Immature natural killer cell (primary cell): ENCODE measurements around the gene IFIH1. TPM values are rescaled to one million over a fixed set of nuclear protein-coding genes. Genes with fewer than 3 reads are reported as not detected.
A peak's percentile ranks its signal among the peaks of the same experiment; 100 is the strongest.

Experiments used
- DNase-seq, 3 donors: peaks; one replicate each; pipeline ENCODE4 v3.0.0; 2022; ENCODE audit warnings: mixed read lengths in 1 of 3
- H3K27ac Mint-ChIP-seq, 6 donors: one replicate each; pipeline ENCODE4 v1.8.0; 2020; ENCODE audit warnings: mixed read lengths in 6 of 6, mild to moderate bottlenecking in 5 of 6, inconsistent platforms in 4 of 6, moderate library complexity in 3 of 6
- H3K27me3 Mint-ChIP-seq, 3 donors: one replicate each; pipeline ENCODE4 v1.8.0; 2020 to 2021; ENCODE audit warnings: low read depth in 3 of 3, mild to moderate bottlenecking in 3 of 3, mixed read lengths in 3 of 3, moderate library complexity in 3 of 3, inconsistent platforms in 1 of 3
- H3K36me3 Mint-ChIP-seq, 3 donors: one replicate each; pipeline ENCODE4 v1.8.0; 2020; ENCODE audit warnings: mixed read lengths in 3 of 3, inconsistent platforms in 2 of 3, mild to moderate bottlenecking in 2 of 3
- H3K4me1 Mint-ChIP-seq, 2 donors: one replicate each; pipeline ENCODE4 v1.8.0; 2020; ENCODE audit warnings: inconsistent platforms in 2 of 2, mild to moderate bottlenecking in 2 of 2, mixed read lengths in 2 of 2, moderate library complexity in 1 of 2
- H3K4me3 Mint-ChIP-seq, 5 donors: one replicate each; pipeline ENCODE4 v1.8.0; 2020; ENCODE audit warnings: mild to moderate bottlenecking in 5 of 5, mixed read lengths in 5 of 5, inconsistent platforms in 3 of 5, moderate library complexity in 3 of 5
- H3K9me3 Mint-ChIP-seq, 6 donors: one replicate each; pipeline ENCODE4 v1.8.0; 2020; ENCODE audit warnings: mild to moderate bottlenecking in 6 of 6, mixed read lengths in 6 of 6, inconsistent platforms in 4 of 6, moderate library complexity in 3 of 6
- polyA plus RNA-seq, 3 donors: library from polyadenylated mRNA; unstranded; fragments of 300-500 nt; fragmentation: Illumina TruSeq; gene quantifications; one replicate each; pipeline ENCODE4 v1.2.3, GENCODE V29; 2021

IFIH1 gene
- polyA plus RNA-seq: 10 to 100 TPM in 1 of 3 donors, 1 to 10 TPM in 2; 7.2 to 16.8 (median 9.8) TPM

DNA sequence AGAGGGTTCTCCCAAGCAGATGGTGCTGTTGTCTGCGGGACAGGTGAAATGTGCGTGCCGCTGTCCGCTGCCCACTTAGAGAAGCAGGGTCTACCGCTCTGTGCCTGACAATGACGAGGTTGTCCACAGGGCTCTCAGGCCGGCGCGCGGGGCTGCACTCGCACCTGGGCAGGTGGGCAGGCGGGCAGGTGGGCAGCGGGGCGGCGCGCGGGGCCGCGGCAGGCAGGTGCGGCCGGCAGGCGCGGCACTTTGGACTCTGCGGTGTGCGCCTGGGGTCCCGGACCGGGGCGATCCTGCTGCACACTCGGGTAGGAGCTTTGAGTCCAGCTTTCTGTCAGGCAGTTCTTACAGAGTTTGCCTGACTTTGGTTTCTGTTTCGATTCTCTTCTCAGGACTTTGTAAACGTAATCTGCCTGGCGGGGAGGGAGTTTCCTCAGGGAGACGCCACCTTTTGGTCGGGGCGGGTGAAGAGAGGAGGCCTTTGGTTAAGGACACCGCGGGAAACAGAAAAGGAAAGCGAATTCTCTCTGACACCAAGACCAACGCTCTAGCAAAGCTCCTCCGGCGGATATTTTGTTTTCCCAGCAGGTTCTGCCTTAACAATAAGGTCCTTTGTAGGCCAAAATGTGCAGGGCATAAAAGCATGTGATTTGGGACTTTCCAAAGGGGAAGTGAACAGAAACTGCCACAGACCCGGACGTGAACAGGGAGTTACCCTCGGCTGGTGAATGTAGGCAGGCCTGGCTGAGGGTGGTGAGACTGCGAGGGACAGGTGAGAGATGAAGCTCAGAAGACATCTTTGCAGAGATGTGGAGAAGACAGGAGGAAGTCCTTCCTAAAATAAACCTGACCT lies at the start of gene IFIH1:
IFIH1 (minus strand) TSS at position 357 of the 853 bp plus-strand sequence. CDS start 377 bp downstream, outside the sequence.
- Mint-ChIP-seq H3K4me3 (peak within 1 kb of the TSS; percentile 92 to 99 (median 95)), H3K4me1 (peaks cover 52 to 73% of the 10 kb centered on the region in 2 donors), H3K27me3 (peaks cover 0 to 4% (median 0%) of the 10 kb centered on the region in 3 donors), H3K9me3 (no peaks in the 10 kb centered on the region), H3K36me3 (peaks cover 0 to 4% (median 0%) of the 10 kb centered on the region in 3 donors), H3K27ac (peak within 1 kb of the TSS; percentile 95 to 99 (median 98))
- peak; percentile 79 to 81 (median 81) for DNase-seq

DNA sequence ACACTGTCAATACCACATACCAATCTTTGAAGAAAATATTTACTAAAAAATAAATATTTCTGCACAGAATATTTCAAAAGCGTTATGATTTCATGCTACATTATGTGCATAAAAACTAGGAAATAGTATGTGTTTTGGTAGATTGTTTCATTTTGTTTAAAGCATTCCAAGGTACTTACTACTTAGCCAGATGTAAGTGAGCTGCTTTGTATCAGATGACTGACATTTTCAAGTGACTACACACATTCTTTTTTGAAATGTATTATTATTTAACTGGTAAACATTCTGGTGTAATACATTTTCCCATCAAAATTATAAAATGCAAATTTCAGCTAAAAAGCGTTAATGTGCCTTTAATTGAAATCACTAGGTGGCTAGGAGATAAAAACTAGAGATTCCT lies 46.9 kb upstream of the IFIH1 start:
- H3K36me3 Mint-ChIP-seq: no peaks in the 10 kb centered on the region
- H3K4me1 Mint-ChIP-seq: no peaks in the 10 kb centered on the region
- H3K4me3 Mint-ChIP-seq: no peak overlapping the region
- H3K27me3 Mint-ChIP-seq: peaks cover 0 to 3% (median 0%) of the 10 kb centered on the region in 3 donors
- no peaks in the 10 kb centered on the region for H3K9me3 Mint-ChIP-seq
- no peak for DNase-seq
- no peak overlapping the region for H3K27ac Mint-ChIP-seq

DNA sequence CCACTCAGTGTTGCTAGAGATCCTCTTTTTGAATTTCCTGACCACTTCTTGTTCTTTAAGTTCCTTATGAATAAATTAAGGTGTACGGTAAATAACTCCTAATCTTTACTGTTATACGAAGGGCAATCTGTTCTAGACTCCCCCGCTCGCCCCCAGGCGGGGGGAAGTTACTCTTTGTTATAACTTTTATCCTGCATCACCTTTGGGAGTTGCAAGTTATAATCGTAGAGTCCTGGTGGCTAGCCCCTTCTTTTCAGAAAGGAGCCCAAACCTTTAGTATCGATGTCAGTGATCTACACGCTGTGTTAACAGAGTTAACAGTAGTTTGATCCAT lies 26.1 kb upstream of the IFIH1 start:
- Mint-ChIP-seq H3K27me3 (peaks cover 5 to 12% (median 9%) of the 10 kb centered on the region in 3 donors), H3K27ac (peak overlapping the region in 2 of 6 donors; percentile 26 to 64), H3K4me3 (peak overlapping the region; percentile 82 to 94 (median 88)), H3K9me3 (no peaks in the 10 kb centered on the region), H3K4me1 (peaks cover 11 to 16% of the 10 kb centered on the region in 2 donors), H3K36me3 (no peaks in the 10 kb centered on the region)
- no peak for DNase-seq

DNA sequence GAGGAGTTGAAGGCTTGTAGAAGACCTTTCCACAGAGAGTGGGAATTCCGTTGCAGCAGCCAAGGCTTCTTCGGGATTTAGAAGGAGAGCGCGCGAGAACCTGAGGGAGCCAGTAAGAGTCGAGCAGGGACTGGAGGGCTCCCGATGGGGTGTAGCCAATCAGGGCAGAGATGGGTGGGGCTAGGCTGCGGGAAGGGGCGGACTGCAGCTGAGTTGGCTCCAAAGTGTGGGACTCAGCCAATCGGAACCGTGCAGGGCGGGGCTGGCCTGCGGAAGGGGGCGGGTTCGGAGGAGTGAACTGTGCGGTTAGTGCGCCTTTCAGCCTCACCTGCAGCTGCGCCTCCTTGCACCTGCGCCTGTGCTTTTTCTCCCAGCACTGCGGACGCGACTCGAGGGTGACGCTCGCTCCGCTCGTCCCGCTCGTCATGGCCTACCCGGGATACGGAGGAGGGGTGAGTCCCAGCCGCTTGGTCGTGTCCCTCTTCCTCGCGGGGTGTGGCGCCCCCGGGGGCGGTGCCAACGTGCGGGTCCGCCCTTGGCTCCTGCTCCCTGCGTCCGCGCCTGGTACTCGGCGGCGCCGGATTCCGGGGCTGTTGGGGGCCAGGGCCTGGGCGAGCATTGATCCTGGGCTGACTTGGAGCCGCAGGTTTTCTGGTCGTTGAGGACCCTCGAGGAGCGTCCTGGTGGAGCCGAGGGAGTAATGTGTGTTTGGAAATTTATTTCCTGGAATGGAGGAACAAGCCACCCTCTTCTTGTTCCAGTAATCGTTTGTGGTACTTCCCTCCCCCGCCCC lies 25.5 kb upstream of the IFIH1 start, which contains the start of gene GCA:
GCA (plus strand) TSS at position 309 of the 793 bp plus-strand sequence; CDS start at position 426, 117 bp downstream.
- H3K27me3 Mint-ChIP-seq: peaks cover 5 to 12% (median 9%) of the 10 kb centered on the region in 3 donors
- H3K4me3 Mint-ChIP-seq: peak within 1 kb of the TSS; percentile 82 to 94 (median 88)
- H3K9me3 Mint-ChIP-seq: no peaks in the 10 kb centered on the region
- H3K27ac Mint-ChIP-seq: peak within 1 kb of the TSS in 5 of 6 donors; percentile 26 to 78 (median 67)
- peak; percentile 93 for DNase-seq
- H3K4me1 Mint-ChIP-seq: peaks cover 11 to 16% of the 10 kb centered on the region in 2 donors
- H3K36me3 Mint-ChIP-seq: no peaks in the 10 kb centered on the region

DNA sequence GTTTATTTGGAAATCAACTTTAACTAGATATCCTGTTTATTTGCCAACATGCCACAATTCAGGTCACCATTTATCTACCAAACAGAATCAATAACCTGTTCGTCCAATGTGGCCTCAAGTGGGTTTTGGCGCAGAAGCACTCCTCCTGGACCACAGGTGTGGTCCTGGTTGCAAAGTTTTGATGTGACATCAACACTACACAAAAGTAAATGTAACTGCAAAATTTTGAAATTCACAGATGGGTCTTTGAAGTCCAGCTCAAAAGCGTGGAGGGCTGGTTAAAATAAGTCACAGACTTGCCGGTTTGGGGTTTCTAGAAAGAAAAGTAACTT lies 25.0 kb upstream of the IFIH1 start:
- Mint-ChIP-seq H3K9me3 (no peaks in the 10 kb centered on the region), H3K36me3 (no peaks in the 10 kb centered on the region), H3K27ac (peak overlapping the region in 3 of 6 donors; percentile 60 to 78 (median 67)), H3K4me1 (peaks cover 11 to 16% of the 10 kb centered on the region in 2 donors), H3K4me3 (peak overlapping the region; percentile 82 to 94 (median 88)), H3K27me3 (peaks cover 5 to 12% (median 9%) of the 10 kb centered on the region in 3 donors)
- no peak for DNase-seq

DNA sequence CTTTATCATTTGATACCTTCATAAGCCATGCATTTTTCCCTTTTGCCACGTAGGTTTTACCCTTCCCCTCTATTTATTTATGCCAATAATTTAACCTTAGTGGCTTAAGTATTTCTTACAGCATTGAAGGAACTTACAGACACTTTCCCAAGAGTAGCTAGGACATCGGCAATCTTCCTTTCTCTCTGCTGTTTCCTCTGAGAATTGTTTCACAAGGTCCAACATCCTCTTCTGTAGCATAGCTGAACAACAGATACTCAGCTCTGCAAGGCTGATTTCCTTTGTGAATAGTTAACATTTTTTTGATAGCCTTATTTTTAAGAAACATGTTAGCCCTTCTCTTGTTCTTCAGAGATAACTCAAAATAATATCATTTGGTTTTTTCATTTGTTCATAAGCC lies 24.4 kb upstream of the IFIH1 start:
- no peak for DNase-seq
- H3K36me3 Mint-ChIP-seq: no peaks in the 10 kb centered on the region
- H3K27me3 Mint-ChIP-seq: peaks cover 5 to 12% (median 9%) of the 10 kb centered on the region in 3 donors
- H3K27ac Mint-ChIP-seq: no peak overlapping the region
- H3K4me1 Mint-ChIP-seq: peaks cover 11 to 16% of the 10 kb centered on the region in 2 donors
- no peaks in the 10 kb centered on the region for H3K9me3 Mint-ChIP-seq
- peak overlapping the region in 3 of 5 donors; percentile 88 to 94 (median 88) for H3K4me3 Mint-ChIP-seq

DNA sequence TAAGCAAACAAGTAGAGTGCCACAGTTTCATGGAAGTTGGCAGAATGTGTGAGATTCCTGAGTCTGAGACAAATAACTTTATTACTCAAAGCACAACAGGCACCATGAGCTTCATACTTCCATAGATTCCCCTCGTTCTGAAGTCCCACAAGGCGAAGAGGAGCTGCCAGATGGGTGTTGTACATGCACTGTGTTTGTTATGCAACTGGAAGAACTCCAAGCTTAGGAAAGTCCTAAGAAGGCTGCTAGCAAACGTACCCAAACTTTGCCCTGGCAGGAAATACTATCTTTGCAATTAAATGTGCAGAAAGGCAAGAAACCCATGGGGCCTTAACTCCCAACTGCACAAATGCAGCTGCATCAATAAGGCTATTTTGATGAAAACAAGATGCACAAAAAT lies 23.8 kb upstream of the IFIH1 start:
- H3K27me3 Mint-ChIP-seq: peaks cover 5 to 12% (median 9%) of the 10 kb centered on the region in 3 donors

DNA sequence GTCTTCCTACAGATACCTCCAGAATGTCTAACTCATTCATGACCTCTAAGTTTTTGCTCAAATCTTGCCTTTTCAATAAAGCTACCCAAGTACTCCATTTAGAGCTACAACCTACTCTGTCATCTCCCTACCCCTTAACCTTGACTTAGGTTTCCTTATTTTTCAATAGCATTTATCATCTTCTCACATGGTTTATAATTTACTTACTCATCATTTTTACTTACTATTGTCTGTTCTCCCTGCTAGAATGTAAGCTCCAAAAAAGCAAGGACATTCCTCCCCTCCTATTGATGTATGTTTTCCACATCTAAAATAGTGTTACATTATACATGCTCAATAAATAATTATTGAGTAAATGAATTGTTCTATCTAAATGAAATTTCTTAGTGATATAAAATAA lies 22.3 kb upstream of the IFIH1 start:
- no peak overlapping the region for H3K27ac Mint-ChIP-seq
- H3K36me3 Mint-ChIP-seq: no peaks in the 10 kb centered on the region
- H3K9me3 Mint-ChIP-seq: no peaks in the 10 kb centered on the region
- H3K27me3 Mint-ChIP-seq: peaks cover 5 to 10% (median 9%) of the 10 kb centered on the region in 3 donors
- H3K4me3 Mint-ChIP-seq: no peak overlapping the region
- DNase-seq: no peak
- peaks cover 11 to 16% of the 10 kb centered on the region in 2 donors for H3K4me1 Mint-ChIP-seq

More for the DNA sequence above, 23.8 kb upstream of the IFIH1 start:
- Mint-ChIP-seq H3K27ac (no peak overlapping the region), H3K36me3 (no peaks in the 10 kb centered on the region), H3K4me1 (peaks cover 11 to 16% of the 10 kb centered on the region in 2 donors), H3K4me3 (no peak overlapping the region), H3K9me3 (no peaks in the 10 kb centered on the region)
- no peak for DNase-seq

DNA sequence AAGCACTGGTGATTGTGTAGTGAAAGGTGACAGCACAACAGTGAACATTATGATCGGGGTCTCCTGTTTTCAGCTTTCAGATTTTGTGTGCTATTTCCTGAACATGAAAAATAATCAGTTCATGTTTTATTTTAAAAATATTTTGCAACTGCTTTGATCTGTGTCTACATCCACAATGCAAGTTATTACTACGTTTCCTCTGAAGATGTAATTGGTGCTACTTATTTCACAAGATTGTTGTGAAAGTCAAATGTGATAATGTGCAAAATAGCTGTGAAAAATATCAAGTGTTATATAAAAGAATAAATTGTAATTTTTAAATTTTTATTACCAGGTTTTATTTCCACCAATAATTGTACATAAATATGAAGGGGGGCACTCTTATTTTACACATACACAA lies 19.4 kb upstream of the IFIH1 start:
- no peak for DNase-seq
- no peak overlapping the region for H3K27ac Mint-ChIP-seq
- H3K4me1 Mint-ChIP-seq: no peaks in the 10 kb centered on the region
- H3K9me3 Mint-ChIP-seq: no peaks in the 10 kb centered on the region
- H3K36me3 Mint-ChIP-seq: no peaks in the 10 kb centered on the region
- H3K27me3 Mint-ChIP-seq: peaks cover 0 to 2% (median 2%) of the 10 kb centered on the region in 3 donors
- no peak overlapping the region for H3K4me3 Mint-ChIP-seq

DNA sequence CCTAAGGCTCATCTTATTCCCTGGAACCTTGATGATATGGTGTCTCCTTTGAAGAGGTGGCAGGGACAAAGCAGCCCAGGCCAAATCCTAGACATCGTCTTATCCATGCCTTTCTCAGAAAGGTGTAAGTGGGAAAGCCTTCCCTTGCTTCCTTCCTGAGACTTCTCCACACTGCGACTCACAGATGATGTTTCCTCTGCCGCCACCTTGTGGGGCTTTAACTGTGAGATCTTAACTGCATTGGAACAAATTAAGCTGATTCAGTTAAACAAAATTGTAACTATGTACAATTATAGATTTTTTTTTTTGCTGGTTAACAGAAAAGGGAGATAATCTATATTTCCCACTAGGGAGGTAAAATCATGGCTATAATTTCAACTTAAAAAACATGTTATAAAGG lies 15.5 kb upstream of the IFIH1 start:
- Mint-ChIP-seq H3K27me3 (peaks cover 0 to 3% (median 3%) of the 10 kb centered on the region in 3 donors), H3K27ac (no peak overlapping the region), H3K4me1 (peaks cover under 1 to 1% of the 10 kb centered on the region in 2 donors), H3K9me3 (no peaks in the 10 kb centered on the region), H3K36me3 (no peaks in the 10 kb centered on the region), H3K4me3 (no peak overlapping the region)
- no peak for DNase-seq

DNA sequence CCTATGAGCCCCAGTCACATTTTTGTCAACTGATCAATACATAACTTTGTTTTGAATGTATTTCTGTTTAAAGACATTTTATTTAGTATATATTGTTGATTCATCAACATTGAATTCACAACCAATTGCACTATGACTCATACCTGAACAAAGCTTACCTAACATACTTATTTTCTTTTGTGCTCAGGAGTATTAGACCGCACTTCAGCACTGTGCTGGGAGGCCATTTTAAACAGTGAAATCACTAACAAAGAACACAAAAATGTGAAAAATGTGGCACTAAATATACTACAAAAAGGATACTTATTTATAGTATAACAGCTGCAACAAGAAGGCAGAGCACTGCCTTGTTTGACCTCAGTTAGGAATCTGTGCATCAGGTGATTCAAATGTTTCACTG lies 12.4 kb upstream of the IFIH1 start:
- H3K4me3 Mint-ChIP-seq: no peak overlapping the region

DNA sequence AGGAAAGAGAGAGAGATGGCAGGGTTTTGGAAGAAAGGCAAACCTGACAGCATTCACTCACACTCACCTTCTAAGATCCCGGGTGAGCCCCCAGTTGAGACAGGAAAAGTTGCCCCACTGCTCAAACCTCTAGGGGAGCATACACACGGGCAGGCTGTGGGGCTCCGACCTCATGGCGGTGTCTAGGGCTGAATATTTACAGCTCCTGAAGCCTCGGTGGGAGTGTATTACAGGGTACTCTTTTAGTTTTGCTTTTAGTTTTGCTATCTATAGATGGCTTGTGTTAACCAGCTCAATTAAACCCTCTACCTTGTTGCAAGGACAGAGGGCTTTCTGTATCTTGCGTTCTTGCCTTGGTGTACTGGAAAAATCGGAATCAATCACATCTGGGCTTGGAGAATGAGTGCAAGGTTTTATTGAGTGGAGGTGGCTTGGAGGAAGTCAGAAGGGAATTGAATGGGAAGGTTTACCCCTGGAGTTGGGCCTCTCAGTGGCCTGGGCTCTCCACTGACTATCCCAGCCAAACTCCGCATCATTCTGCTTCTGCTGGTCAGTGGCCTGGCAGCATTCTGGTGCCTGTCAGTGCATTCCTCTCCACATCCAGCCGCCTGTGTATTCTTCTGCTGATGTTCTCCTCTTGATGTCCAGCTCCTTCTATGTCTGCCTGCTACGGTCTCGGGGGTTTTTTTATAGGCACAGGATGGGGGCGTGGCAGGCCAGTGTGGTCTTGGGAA lies 10.1 kb upstream of the IFIH1 start:
- peaks cover 6 to 8% of the 10 kb centered on the region in 2 donors for H3K4me1 Mint-ChIP-seq
- H3K27ac Mint-ChIP-seq: peak overlapping the region in 5 of 6 donors; percentile 60 to 81 (median 74)
- no peaks in the 10 kb centered on the region for H3K36me3 Mint-ChIP-seq
- peak overlapping the region; percentile 5 to 71 (median 63) for H3K4me3 Mint-ChIP-seq
- no peaks in the 10 kb centered on the region for H3K9me3 Mint-ChIP-seq
- peaks cover 2 to 3% (median 3%) of the 10 kb centered on the region in 3 donors for H3K27me3 Mint-ChIP-seq
- peak in 1 of 3 donors; percentile 24 for DNase-seq

More for the DNA sequence above, 12.4 kb upstream of the IFIH1 start:
- H3K27ac Mint-ChIP-seq: no peak overlapping the region
- H3K36me3 Mint-ChIP-seq: no peaks in the 10 kb centered on the region
- DNase-seq: no peak
- peaks cover 0 to 3% (median 3%) of the 10 kb centered on the region in 3 donors for H3K27me3 Mint-ChIP-seq
- no peaks in the 10 kb centered on the region for H3K9me3 Mint-ChIP-seq
- H3K4me1 Mint-ChIP-seq: peaks cover 6 to 8% of the 10 kb centered on the region in 2 donors

DNA sequence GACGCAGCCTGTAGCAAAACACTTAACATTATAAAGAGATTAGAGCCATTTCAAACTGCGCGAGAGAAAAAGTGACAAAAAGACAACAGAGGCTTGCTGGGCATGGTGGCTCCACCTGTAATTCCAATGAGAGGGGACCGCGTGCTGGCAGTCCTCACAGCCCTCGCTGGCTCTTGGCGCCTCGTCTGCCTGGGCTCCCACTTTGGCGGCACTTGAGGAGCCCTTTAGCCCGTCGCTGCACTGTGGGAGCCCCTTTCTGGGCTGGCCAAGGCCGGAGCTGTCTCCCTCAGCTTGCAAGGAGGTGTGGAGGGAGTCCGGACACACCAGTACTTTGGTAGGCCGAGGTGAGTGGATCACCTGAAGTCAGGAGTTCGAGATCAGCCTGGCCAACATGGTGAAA lies 9.3 kb upstream of the IFIH1 start:
- Mint-ChIP-seq H3K27me3 (peaks cover 2 to 3% (median 3%) of the 10 kb centered on the region in 3 donors), H3K9me3 (no peaks in the 10 kb centered on the region), H3K4me1 (peaks cover 6 to 8% of the 10 kb centered on the region in 2 donors), H3K36me3 (no peaks in the 10 kb centered on the region), H3K4me3 (peak overlapping the region in 3 of 5 donors; percentile 12 to 64 (median 50)), H3K27ac (peak overlapping the region in 1 of 6 donors; percentile 62)
- DNase-seq: no peak
